HepG2 (cell line): ENCODE measurements around the gene SLC2A11. TPM values are rescaled to one million over a fixed set of nuclear protein-coding genes. Genes with fewer than 3 reads are reported as not detected.

ENCODE experiments used
- ATF1 ChIP-seq: IDR thresholded peaks from 2 replicates; pipeline ENCODE4 v1.6.1; 2016; ENCODE audit warnings: mild to moderate bottlenecking, control low read depth
- CEBPG ChIP-seq: IDR thresholded peaks from 2 replicates; pipeline ENCODE4 v1.6.1; 2016
- CENPBD1 ChIP-seq: sonication (generic); formaldehyde crosslinking; IDR thresholded peaks from 2 replicates; pipeline ENCODE4 v1.8.0; 2022; ENCODE audit warnings: missing genetic modification reagents, low read depth, mild to moderate bottlenecking, borderline replicate concordance
- CENPX ChIP-seq: sonication (generic); formaldehyde crosslinking; IDR thresholded peaks from 2 replicates; pipeline ENCODE4 v1.9.0; 2021; ENCODE audit warnings: mild to moderate bottlenecking, missing genetic modification reagents, moderate library complexity
- DRAP1 ChIP-seq: IDR thresholded peaks from 2 replicates; pipeline ENCODE4 v1.6.1; 2016; ENCODE audit warnings: missing genetic modification reagents, missing compliant biosample characterization
- GFI1 ChIP-seq: sonication (generic); formaldehyde crosslinking; IDR thresholded peaks from 2 replicates; pipeline ENCODE4 v1.5.0; 2020; ENCODE audit warnings: missing genetic modification reagents, mild to moderate bottlenecking, borderline replicate concordance
- HNRNPLL ChIP-seq: fragments of 200-400 bp; formaldehyde crosslinking; IDR thresholded peaks from 2 replicates; pipeline ENCODE4 v1.6.1; 2017; ENCODE audit warnings: mild to moderate bottlenecking, low read depth, low read length; ENCODE audit not compliant: poor library complexity, severe bottlenecking
- IRF9 ChIP-seq: sonication (generic); formaldehyde crosslinking; IDR thresholded peaks from 2 replicates; pipeline ENCODE4 v1.8.0; 2022; ENCODE audit warnings: missing genetic modification reagents, mild to moderate bottlenecking, borderline replicate concordance
- KLF16 ChIP-seq, 2 experiments: sonication (generic) in 1 of 2; formaldehyde crosslinking in 1 of 2; IDR thresholded peaks; 2 replicates each; pipeline versions ENCODE4 v1.6.1 to v1.8.0; 2016 to 2023; ENCODE audit warnings: missing genetic modification reagents in 2 of 2, missing compliant biosample characterization in 1 of 2
- KMT2B ChIP-seq: IDR thresholded peaks from 2 replicates; pipeline ENCODE4 v1.6.1; 2016; ENCODE audit warnings: missing genetic modification reagents, missing compliant biosample characterization
- NAIF1 ChIP-seq: sonication (generic); formaldehyde crosslinking; IDR thresholded peaks from 2 replicates; pipeline ENCODE4 v1.5.0; 2020; ENCODE audit warnings: mild to moderate bottlenecking, missing genetic modification reagents, borderline replicate concordance
- TBP ChIP-seq: sonication (generic); formaldehyde crosslinking; IDR thresholded peaks from 2 replicates; pipeline ENCODE4 v1.5.0; 2020; ENCODE audit warnings: missing genetic modification reagents
- THAP7 ChIP-seq: sonication (generic); formaldehyde crosslinking; IDR thresholded peaks from 2 replicates; pipeline ENCODE4 v1.8.1; 2023; ENCODE audit warnings: mild to moderate bottlenecking, missing genetic modification reagents
- TOPORS ChIP-seq: sonication (generic); formaldehyde crosslinking; IDR thresholded peaks from 2 replicates; pipeline ENCODE4 v1.8.0; 2023; ENCODE audit warnings: mild to moderate bottlenecking, missing genetic modification reagents
- ZNF18 ChIP-seq: sonication (generic); formaldehyde crosslinking; IDR thresholded peaks from 2 replicates; pipeline ENCODE4 v1.8.0; 2022; ENCODE audit warnings: mild to moderate bottlenecking, missing genetic modification reagents; ENCODE audit not compliant: insufficient replicate concordance
- ZNF280D ChIP-seq: sonication (generic); formaldehyde crosslinking; IDR thresholded peaks from 2 replicates; pipeline ENCODE4 v1.5.1; 2020; ENCODE audit warnings: mild to moderate bottlenecking, missing genetic modification reagents
- ZNF772 ChIP-seq: sonication (generic); formaldehyde crosslinking; IDR thresholded peaks from 2 replicates; pipeline ENCODE4 v1.5.0; 2020; ENCODE audit warnings: mild to moderate bottlenecking, missing genetic modification reagents
- ZSCAN9 ChIP-seq: IDR thresholded peaks from 2 replicates; pipeline ENCODE4 v1.6.1; 2016; ENCODE audit warnings: borderline replicate concordance
- polyA plus RNA-seq, 8 experiments: library from polyadenylated mRNA; depleted of rRNA in 3 of 8; stranded (reverse) in 7 of 8; unstranded in 1 of 8; fragments of >200 nt; fragmentation: Illumina TruSeq in 4 of 8; extraction: Trizol in 4 of 8; gene quantifications; 2 replicates each; pipeline versions ENCODE4 v1.2.1 to v1.2.3, GENCODE V29; 2011 to 2016; ENCODE audit warnings: low read depth in 4 of 8, missing spikeins in 1 of 8, mixed read lengths in 1 of 8; ENCODE audit not compliant: insufficient read depth in 1 of 8
- total RNA-seq, 5 experiments: library from RNA; depleted of rRNA; stranded (reverse); fragments of >200 nt; fragmentation: Illumina TruSeq; extraction: Trizol; gene quantifications; 2 replicates each; pipeline ENCODE4 v1.2.3, GENCODE V29; 2016; ENCODE audit warnings: low read depth in 1 of 5

The SLC2A11 gene
- total and polyA plus RNA-seq, 2 of the 13 experiments (the other 11 are each of a cell fraction or from before 2014, with no cell fraction given) = 15.2 to 15.4 TPM

GRCh38 chr22:23857606-23858483, at the start of gene SLC2A11 (continued):
- TF ChIP-seq KMT2B (CRISPR knock-in tag) = peak; percentile 18; the same call in 1 of the 2 replicates
- TF ChIP-seq ZNF280D (CRISPR knock-in tag) = no peak
- TF ChIP-seq IRF9 (CRISPR knock-in tag) = peak; percentile 22; the same call in 1 of the 2 replicates
- no peak for TF ChIP-seq TBP
- no peak for TF ChIP-seq THAP7 (CRISPR knock-in tag)
- TF ChIP-seq HNRNPLL = peak; percentile 94
- TF ChIP-seq KLF16 (CRISPR knock-in tag; IDR thresholded peaks at IDR 0.05) = peak in 1 of 2 experiments; percentile 34; a peak in 1 of 4 replicates
- TF ChIP-seq CENPX (CRISPR knock-in tag) = no peak
- no peak; the same call in 1 of the 2 replicates for TF ChIP-seq TOPORS (CRISPR knock-in tag)
- peak; percentile 54; the same call in 1 of the 2 replicates for TF ChIP-seq GFI1 (CRISPR knock-in tag)
- TF ChIP-seq CENPBD1 = no peak
- TF ChIP-seq NAIF1 (CRISPR knock-in tag) = peak; percentile 74; the same call in 1 of the 2 replicates
- no peak for TF ChIP-seq ZNF772 (CRISPR knock-in tag)
- TF ChIP-seq CEBPG (CRISPR knock-in tag) = peak; percentile 59; the same call in 1 of the 2 replicates
- peak; percentile 82 for TF ChIP-seq DRAP1 (CRISPR knock-in tag)
- TF ChIP-seq ZNF18 (CRISPR knock-in tag) = no peak
- TF ChIP-seq ZSCAN9 (CRISPR knock-in tag) = no peak
- TF ChIP-seq ATF1 (CRISPR knock-in tag) = no peak
